ENCODE data around the gene RCE1. TPM values are rescaled to one million over a fixed set of nuclear protein-coding genes. Genes with fewer than 3 reads are reported as not detected.

The RCE1 gene
- total RNA-seq, 1 experiment from 2014 or later: 41.9 TPM

DNA sequence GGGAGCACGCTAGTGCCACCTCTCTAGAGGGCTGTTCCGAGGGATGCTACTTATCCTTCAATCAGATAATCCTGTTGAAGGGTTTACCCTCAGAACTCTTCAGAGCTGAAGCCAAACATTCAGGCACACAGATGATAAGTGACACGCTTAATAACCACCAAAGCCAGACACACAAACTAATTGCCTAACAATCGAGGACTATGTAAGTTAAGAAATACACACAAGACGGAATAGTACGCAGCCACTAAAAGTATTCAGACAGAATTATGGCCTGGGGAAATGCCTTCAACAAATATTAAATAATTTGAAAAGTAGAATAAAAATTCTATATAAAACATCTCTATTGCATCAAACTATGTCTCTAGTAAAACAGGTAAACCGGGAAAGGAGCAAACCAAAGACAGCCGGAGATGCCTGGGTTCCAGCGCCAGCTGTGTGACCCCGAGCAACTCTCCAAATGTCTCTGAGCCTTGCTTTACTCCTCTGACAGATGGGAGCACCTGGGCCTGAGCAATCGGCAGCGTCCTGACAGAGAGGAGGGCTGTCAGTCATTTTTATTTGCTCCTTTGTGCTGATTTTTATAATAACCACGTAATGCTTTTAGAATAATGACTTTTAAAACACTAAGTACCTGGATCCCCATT lies 25.0 kb downstream of the RCE1 start:
- DNase-seq (ENCODE audit: low read depth): no peak

DNA sequence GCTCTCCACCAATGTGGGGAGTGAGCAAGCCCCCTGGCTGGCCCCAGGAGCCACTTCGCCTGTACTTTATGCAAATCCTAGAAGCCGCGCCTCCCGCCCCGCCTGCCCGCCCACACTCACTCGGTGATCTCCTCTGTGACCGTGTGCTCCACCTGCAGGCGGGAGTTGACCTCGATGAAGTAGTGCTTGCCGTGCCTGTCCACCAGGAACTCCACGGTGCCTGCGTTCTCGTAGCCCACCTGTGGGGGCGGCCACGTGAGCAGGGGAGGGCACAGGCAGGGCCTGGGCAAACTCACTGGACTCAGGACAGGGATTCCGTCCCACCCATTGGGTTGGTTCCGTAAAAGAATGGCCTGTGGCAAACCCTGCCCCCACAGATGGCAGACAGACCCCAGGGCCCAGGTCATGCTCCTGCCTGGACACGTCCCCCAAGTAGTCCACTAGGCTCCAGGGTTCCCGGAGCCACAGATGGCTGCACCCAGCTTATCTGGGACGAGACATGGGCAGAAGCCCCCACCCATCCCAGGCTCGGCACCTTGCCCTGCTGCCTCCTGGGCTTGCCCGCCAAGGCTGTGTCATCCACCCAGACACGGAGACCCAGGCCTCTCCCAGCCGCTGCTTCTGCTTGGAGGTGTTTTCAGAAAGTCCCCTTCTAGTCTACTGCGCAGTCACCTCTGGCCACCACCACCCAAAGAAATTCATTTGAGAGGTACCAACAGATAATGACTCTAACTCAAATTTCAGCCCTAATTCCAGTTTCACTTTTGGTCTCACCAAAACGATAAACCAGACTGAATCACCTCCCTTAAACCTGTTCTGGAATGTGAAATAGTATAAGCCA lies 25.7 kb downstream of the RCE1 start:
- no peak for DNase-seq (ENCODE audit: low read depth)

DNA sequence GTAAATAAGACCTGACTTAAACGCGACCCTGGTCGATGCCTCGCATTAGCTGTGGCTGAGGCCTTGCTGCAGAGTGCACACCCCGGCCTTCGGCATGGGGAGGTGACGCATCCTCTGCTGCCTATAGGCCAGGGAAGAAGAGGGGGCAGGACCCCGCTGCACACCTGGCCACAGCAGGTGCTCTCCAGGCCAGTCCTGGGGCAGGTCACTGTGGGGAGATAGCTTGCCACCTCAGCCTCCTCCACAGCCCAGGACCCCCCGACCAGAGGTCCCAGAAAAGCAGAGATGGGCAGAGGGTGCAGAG lies 26.3 kb downstream of the RCE1 start:
- DNase-seq (ENCODE audit: low read depth): no peak

DNA sequence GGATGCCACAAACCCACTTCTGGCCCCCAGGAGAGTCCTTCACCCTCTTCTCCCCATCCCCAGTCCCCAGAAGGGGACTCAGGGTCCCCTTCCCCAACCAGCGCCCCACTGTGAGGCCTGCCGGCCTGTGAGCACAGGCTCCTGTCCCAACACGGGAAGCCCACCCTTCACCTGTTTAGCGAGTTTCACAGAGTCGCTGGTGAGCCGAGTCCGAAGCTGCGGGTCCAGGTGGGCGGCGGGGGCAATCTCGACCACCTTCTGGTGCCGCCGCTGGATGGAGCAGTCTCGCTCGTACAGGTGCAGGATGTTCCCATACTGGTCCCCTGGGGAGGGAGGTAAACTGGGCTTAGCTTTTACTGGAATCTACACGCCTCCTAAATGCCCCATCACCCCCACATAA lies 26.9 kb downstream of the RCE1 start:
- no peak for DNase-seq (ENCODE audit: low read depth)

DNA sequence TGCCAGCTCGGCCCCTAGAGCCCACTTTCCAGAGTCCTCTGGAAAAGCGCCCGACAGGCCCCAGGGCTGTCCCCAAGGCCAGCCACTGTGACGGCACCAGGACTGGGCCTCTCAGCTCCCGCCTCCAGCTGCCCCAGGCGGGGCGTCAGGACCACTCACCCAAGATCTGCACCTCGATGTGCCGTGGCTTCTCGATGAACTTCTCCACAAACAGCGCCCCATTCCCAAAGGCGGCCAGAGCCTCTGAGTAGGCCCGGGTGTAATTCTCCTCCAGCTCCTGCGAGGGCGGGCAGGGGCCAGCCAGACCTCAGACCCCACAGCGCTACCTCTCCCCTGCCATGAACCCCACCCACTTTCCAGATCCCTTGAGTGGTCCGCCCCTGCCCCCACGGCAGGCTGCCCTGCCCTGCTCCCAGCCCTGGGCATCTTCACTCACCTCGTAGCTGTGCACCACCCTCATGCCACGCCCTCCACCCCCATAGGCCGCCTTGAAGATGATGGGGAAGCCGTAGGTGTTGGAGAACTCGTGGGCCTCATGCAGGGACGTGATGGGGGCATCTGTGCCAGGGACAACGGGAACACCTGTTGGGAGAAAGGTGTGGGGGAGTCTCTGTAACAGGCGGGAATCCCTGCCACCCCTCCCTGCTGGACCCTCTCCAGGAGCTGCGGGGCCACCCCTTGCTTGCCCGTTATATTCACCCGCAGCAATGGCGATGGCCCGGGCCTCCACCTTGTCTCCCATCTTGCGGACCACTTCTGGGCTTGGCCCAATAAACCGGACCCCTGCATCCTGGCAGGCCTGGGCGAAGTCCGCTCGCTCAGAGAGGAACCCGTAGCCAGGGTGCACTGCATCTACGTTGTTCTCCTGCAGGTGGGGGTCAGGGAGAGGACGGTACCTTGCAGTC lies 27.6 kb downstream of the RCE1 start:
- DNase-seq (ENCODE audit: low read depth): no peak

DNA sequence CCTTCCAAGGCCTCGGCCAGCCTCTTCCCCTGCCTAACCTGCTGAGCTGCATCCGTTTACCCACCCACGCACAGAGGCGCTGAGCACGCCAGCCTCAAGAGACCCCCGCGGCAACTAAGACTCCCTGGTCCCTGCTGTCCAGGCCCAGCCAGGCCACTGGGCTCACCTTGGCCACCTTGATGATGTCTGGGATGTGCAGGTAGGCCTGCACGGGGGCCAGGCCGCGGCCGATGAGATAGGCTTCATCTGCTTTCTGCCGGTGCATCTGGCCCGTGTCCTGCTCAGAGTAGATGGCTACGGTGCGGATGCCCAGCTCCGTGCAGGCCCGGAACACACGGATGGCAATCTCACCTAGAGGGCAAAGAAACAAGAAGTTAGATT lies 28.3 kb downstream of the RCE1 start:
- no peak for DNase-seq (ENCODE audit: low read depth)

DNA sequence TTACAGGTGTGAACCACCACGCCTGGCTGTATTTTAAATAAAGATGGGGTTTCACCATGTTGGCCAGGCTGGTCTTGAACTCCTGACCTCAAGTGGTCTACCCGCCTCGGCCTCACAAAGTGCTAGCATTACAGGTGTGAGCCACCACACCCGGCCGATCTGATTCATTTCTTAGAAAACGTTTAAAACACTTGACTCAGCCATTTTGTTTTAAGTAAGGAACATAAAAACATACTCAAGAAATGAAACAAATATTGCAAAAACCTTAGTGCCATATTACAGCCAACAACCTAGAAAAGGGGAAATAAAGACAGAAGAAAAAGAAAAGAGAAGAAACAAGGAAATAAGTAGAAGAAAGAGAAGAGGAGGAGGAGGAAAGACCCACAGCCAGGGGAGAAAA lies 31.0 kb downstream of the RCE1 start:
- DNase-seq (ENCODE audit: low read depth): no peak

DNA sequence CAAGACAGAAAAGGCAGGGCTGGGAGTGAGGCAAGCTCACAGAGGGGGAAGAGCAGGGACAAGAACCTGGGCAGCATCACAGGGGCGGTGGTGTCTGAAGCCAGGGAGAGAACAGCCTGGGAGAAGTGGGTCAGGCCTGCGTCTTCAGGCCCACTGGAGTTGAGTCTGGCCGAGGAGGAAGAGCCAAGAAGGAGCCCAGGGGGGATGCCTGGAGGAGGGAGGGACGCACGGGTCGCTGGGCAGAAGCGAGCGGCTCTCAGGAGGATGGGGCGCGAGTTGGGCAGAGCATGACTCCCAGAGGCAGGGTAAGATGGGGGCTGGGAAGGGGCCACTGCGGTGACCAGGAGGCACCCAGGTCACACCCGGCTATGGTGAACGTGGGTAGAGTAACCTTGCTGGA lies 32.1 kb downstream of the RCE1 start:
- DNase-seq (ENCODE audit: low read depth): no peak

DNA sequence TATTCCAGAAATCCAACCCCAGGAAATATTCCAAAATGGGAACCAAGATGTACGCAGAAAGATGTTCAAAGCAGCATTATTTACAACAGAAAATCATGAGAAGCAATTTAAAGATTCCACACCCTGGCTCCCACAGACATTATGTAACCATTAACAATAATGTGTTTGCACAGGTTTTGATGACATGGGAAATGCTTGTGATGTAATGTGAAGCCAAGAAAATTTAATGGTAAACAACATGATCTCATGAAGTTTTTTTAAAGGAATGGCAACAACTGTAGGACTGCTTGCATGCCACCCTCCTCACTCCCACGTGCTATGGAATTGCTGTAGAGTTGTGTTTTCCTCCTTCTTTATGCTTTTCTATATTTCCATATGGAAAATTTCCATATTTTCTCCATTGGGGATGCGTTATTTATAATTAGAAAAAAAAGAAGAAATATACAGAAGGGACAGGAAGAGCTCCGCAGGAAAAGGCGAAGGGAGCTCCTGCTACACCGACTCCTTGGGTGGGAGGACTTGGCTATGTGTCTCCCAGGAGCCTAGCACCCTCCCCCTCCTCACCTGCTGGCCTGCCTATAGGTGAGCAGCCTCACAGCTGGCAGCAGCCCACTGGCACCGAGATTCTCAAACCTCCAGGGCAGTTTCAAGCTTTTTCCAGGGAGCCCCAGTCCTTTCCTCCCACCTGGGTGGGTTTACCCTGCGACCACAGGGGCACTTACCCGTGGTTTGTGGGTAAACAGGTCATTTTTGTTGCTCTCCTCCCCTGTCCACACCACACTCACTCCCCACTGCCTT lies 34.5 kb downstream of the RCE1 start:
- DNase-seq (ENCODE audit: low read depth): no peak

DNA sequence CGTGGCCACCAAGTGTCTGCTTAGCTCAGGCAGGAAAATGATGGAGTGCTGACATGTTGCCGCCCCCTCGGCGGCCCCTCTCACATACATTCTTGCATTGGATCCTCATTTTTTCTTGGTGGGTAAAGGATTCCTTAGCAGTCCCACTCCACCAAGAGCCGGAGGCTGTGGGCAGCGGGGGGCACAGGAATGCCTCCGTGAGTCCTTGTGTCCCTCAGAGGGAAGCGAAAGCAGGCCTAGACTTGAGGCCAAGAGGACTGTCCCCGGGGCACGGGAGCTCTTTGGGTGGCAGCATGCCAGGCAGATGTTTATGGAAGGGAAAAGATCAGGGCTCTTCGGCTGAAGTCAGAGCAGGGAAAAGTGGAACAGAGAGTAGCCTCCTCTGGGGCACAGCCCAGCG lies 35.2 kb downstream of the RCE1 start:
- DNase-seq (ENCODE audit: low read depth): no peak

DNA sequence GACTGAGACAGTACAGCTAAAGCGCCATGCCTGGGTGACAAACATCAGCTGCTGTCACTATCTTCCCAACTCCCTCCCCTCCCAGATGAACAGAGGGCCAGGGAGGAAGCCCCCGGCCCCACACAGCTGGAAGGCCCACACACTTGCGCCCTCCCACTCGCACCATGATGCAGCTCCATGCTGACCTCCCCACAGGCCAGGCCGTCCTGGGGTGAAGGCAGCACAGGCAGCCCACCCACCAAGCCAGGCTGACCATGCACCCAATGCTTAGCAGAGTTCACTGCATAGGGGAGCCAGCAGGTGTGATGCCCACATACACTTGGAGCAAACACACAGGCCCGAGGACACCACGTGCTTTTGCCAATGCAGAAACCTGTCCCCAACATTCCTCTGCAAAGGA lies 35.8 kb downstream of the RCE1 start:
- DNase-seq (ENCODE audit: low read depth): no peak

DNA sequence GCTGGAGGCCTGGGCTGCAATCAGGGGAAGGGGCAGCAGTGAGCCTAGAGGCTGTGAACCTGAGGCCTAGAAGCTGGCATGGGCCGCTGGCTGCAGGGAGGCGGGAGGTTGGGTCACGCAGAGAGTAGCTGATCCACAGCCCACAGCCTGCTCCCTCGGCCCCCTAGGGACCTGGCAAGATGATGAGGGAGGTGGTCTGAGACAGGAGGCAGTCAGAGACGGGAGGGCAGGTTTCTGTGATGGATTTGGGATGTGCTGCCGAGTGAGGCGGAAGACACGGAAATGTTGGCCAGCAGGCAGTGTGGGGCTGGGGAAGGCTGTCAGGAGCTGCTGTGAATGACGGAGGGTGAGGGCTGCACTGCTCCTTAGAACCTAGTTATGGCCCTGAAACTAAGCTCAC lies 36.3 kb downstream of the RCE1 start:
- DNase-seq (ENCODE audit: low read depth): no peak

DNA sequence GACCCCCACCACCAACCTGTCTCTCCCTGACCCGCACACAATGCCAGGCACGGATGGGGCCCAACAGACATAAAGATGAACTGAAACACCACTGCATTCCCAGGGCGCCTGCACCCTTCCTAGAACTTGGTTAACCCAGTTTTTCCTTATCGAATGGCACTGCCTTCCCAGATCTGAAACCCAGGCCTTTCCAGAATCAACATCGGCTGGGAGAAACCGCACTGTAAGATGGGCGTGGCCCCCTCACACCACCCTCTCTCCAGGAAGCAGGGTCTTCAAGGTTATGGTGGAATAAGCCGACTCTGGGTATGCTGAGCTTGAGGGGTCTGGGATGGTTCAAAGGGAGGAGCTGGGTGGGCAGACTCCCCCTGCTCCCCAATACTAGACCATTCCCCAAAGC lies 36.8 kb downstream of the RCE1 start:
- no peak for DNase-seq (ENCODE audit: low read depth)

DNA sequence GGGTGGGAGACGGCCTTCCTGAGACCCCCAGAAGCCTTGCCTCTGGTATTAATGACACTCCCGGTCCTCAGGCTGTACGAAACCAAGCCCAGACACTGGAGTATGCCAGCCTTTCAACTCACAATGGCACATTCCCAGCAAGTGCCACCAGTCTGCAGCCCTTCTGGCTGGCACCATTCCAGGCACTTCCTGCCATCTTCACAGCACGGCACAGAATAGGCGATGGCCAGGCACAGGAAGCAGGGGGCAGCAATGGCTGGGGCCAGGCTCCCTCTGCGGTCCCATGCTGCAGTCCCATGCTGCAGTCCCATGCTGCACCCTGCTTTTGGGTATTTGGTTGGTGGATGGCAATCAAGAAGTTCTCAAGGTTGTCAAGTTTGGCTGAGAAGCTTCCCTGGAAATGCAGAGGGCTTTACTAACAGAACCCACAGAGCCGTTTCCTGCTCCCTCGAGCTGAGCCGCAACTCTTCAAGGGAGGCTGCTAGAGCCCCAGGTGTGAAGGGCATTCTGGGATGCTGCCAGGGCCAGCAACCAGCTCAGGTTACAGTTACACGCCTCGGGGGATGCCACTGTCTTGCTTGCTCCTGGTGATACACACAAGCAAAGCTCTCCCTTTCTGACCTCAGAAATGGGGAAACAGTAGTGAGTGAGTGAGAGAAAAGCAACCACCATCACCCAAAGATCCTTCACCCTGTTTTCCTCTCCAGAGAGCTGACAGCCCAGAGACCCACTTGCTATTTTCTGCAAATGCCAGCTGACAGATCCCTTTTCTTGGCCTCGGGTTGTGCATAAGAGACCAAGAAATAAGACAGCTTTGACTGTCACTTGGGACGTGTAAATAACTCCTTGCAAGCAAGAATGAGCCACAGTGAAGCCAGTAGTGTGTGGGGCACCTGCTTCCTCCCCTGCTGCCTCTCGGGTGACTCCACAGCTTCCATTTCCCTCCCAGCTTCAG lies 37.5 kb downstream of the RCE1 start:
- peak; percentile 71 for DNase-seq (ENCODE audit: low read depth)

DNA sequence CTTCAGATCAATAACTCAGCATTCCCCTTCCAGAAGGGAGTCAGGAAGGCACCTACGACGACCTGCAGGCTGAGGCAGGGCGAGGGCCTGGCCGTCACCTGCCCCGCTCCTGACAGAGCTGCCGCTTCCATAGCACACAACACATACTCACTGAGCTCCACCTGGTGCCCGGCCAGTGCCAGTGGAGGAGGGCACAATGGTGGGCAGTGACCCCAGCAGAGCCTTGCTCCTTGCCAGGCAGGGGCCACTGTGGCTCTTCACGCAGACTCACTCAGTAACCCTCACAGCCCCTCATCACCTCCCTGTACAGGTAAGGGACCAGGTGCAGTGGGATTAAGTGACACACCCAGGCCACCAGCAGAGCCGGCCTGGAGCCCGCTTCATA lies 38.2 kb downstream of the RCE1 start:
- no peak for DNase-seq (ENCODE audit: low read depth)

DNA sequence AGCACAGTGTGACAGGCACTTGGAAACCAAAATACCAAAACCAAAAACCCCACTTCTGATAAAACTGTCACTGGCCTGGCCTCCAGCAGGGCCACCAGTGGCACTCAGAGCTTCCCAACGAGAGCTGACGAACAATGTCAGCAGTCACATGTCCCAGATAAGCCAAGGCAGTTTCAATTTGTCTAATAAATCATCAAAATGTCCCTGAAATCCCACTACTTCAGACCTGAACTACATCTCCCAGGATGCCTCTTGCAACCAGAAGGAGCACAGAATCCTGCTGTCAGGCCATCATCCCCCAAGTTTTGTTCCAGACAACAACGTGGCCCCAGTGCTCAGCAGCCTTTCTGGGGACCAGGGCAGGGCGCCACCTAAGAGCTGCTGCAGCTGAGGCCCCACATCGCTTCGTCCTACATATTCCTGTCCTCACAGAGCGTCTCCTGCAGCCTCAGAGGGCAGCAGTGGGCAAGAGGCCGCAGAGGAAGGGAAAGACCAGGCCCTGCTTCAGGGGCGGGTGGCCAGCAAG lies 38.7 kb downstream of the RCE1 start:
- no peak for DNase-seq (ENCODE audit: low read depth)

DNA sequence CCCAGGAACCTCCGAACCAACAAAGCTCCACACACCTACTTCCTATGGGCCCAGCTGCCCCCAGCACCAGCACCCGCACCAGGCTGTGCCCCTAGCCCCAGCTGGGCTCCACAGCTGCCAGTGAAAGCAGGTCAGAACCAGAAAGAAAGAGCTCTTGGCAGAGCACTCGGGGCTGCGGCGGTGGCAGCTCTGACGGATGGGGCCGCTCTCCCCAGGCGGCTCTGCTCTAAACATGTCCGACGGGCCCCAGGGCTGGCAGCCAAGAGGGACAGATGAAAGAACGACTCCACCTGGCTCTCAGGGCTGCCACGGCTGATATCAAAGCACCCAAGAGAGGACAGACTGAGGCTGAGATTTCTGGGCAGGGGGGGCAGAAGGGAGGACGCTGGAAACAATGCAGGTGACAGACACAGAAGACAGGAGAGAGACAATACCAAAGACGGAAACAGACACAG lies 39.3 kb downstream of the RCE1 start:
- no peak for DNase-seq (ENCODE audit: low read depth)

DNA sequence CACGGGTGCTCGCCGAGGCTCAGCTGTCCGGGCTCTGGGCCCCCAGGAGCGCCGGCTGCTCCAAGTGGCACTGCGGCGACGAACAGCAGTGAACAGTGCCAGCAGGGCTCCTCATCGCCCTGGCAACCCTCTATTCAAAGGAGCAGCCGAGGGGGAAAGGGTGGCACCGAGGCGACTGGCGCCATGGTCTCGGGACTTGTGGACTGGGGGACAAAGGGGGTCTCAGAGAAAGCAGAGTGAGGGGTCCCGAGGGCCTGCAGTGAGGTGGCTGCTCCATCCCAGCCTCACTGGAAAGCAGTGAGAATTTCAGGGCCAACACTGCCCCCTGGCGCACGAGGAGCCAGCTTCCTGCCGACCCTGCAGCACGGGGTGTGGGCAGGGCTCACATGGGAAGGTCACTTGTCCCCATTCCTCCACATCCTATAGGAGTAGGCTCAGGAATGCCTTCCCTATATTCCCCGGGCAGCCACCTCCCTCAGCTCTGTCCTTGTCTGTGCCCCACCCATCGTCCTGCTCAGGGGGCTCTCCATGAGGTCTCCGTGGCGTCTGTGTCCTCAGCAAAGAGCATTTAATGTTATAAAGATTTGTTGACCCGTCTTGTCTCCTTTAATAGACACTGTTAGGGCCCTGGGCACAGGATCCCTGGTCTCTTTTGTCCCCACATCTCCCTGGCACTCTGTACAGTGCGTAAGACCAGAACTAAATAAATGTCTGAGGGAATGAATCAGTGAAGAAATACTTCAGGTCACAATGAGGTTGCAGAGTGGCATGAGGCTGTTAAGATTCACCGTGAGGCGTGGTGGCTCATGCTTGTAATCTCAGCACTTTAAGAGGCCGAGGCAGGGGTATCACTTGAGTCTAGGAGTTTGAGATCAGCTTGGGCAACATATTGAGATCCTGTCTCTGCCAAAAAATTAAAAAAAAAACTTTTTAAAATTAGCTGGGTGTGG lies 40.0 kb downstream of the RCE1 start:
- DNase-seq (ENCODE audit: low read depth): peak; percentile 79

DNA sequence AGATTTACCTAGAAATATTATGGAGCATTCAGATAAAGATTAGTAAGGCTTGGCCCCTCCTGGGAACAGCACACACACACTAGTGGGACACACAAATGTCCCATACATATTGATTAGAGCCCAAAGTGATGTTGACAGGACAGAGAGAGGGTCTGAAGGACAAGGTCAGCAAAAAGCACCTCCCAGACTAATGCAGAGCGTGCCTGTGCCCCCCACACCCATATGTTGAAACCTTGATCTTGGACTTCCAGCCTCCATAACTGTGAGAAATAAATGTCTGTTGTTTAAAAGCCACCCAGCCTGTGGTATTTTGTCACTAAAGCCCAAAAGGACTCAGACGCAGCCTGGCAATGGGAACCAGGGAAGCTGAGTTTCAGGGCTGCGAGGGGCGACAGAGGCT lies 41.2 kb downstream of the RCE1 start:
- no peak for DNase-seq (ENCODE audit: low read depth)

All from HT1080 (cell line).